ENCODE results near the gene SFXN2. TPM values are rescaled to one million over a fixed set of nuclear protein-coding genes. Genes with fewer than 3 reads are reported as not detected.

SFXN2 gene
- total RNA-seq, 1 experiment from 2014 or later, result 21.2 TPM

DNA sequence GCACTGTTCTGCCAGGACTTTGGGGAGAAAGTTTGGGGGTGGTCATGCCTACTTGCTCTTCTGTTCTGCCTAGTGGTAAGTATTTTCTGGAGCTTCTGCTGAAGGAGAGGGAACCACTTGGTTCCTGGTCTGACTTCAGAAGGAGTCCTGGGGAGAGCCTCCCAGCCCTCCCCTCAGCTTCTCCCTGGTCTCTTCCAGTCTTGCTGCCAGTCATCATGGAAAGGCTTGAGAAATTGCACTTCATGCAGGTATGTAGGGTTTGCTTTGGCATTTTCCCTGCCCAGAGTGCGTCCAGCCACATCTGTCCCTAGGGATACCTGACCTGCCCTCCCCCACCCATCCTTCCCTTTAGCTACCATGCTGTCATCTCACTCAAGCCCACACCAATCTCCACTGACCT is 18.2 kb downstream of the SFXN2 start:
- Mint-ChIP-seq H3K4me3 (no peak overlapping the region), H3K27me3 (ENCODE audit: low read depth) (no peaks in the 10 kb centered on the region), H3K9me3 (no peaks in the 10 kb centered on the region), H3K36me3 (peaks cover 52% of the 10 kb centered on the region), H3K27ac (no peak overlapping the region), H3K4me1 (peaks cover 15% of the 10 kb centered on the region)
- ATAC-seq, result no peak
- TF ChIP-seq, protein P1, sequence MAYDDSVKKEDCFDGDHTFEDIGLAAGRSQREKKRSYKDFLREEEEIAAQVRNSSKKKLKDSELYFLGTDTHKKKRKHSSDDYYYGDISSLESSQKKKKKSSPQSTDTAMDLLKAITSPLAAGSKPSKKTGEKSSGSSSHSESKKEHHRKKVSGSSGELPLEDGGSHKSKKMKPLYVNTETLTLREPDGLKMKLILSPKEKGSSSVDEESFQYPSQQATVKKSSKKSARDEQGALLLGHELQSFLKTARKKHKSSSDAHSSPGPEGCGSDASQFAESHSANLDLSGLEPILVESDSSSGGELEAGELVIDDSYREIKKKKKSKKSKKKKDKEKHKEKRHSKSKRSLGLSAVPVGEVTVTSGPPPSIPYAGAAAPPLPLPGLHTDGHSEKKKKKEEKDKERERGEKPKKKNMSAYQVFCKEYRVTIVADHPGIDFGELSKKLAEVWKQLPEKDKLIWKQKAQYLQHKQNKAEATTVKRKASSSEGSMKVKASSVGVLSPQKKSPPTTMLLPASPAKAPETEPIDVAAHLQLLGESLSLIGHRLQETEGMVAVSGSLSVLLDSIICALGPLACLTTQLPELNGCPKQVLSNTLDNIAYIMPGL (CRISPR knock-in tag; IDR thresholded peaks at IDR 0.05), result no peak
- TF ChIP-seq GRHL2 (CRISPR knock-in tag; IDR thresholded peaks at IDR 0.05; ENCODE audit: insufficient replicate concordance, severe bottlenecking), result no peak
- no peak for TF ChIP-seq FOXJ3 (CRISPR knock-in tag; IDR thresholded peaks at IDR 0.05; ENCODE audit: borderline replicate concordance)
- TF ChIP-seq, protein P2, sequence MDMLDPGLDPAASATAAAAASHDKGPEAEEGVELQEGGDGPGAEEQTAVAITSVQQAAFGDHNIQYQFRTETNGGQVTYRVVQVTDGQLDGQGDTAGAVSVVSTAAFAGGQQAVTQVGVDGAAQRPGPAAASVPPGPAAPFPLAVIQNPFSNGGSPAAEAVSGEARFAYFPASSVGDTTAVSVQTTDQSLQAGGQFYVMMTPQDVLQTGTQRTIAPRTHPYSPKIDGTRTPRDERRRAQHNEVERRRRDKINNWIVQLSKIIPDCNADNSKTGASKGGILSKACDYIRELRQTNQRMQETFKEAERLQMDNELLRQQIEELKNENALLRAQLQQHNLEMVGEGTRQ (CRISPR knock-in tag; IDR thresholded peaks at IDR 0.05), result no peak
- no peak for TF ChIP-seq SMAD3 (CRISPR knock-in tag; IDR thresholded peaks at IDR 0.05; ENCODE audit: borderline replicate concordance)
- no peak for DNase-seq (ENCODE audit: low spot score)
- ChIA-PET POLR2A (no interaction called here), CTCF (no interaction called here)

DNA sequence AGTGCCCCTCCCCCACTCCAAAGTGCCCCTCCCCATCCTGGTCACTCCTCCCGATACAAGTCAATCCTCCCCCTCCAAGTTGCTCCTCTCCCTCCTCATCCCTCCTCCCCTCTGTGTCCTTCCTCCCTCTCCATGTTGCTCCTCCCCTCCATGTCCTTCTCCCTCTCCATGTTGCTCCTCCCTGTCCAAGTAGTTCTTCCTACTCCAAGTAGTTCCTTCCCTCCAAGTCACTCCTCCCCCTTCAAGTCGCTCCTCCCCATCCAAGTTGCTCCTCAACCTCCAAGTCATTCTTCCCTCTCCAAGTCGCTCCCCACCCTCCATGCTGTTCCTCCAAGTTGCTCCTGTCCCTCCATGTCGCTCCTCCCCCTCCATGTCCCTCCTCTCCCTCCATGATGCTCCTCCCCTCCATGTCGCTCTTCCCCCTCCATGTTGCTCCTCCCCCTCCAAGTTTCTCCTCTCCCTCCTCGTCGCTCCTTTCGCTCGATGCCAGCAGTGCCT is 20.7 kb downstream of the SFXN2 start:
- ChIA-PET POLR2A (no interaction called here), CTCF (interaction anchor here (0.6 kb wide), 1 partner anchor 166 kb away, joined by 4 read pairs; no protein-coding TSS in a partner anchor)
- peaks cover 47% of the 10 kb centered on the region for H3K36me3 Mint-ChIP-seq

DNA sequence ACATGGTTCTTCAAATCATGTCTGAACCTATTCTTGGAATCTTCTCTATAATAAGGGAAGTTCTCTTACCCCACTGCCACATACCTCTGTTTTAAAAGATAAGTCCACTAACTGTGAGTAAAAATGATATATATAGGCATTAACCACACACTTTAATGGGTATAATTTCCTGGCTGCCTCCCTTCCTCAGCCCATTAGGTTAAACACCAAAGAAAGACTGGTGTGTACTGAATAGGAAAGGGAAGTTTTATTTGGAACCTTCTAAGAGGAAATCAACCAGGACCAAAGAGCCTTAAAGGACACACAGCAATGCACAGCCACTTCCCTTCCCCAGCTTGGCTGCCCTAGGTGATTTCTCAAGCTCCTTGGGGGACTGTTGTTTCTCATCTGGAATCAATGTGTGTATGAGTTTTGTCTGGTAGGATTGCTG is 24.3 kb downstream of the SFXN2 start:
- H3K4me3 Mint-ChIP-seq, result no peak overlapping the region
- H3K4me1 Mint-ChIP-seq, result peaks cover 43% of the 10 kb centered on the region
- H3K9me3 Mint-ChIP-seq, result no peaks in the 10 kb centered on the region
- DNase-seq (ENCODE audit: low spot score) (no peak), ATAC-seq (no peak)
- peak overlapping the region; percentile 86 for H3K27ac Mint-ChIP-seq
- TF ChIP-seq, protein P3, sequence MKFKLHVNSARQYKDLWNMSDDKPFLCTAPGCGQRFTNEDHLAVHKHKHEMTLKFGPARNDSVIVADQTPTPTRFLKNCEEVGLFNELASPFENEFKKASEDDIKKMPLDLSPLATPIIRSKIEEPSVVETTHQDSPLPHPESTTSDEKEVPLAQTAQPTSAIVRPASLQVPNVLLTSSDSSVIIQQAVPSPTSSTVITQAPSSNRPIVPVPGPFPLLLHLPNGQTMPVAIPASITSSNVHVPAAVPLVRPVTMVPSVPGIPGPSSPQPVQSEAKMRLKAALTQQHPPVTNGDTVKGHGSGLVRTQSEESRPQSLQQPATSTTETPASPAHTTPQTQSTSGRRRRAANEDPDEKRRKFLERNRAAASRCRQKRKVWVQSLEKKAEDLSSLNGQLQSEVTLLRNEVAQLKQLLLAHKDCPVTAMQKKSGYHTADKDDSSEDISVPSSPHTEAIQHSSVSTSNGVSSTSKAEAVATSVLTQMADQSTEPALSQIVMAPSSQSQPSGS (CRISPR knock-in tag; IDR thresholded peaks at IDR 0.05; ENCODE audit: borderline replicate concordance, low read depth), result no peak
- TF ChIP-seq SP1 (CRISPR knock-in tag; conservative IDR thresholded peaks at IDR 0.05) (no peak), ZNF423 (CRISPR knock-in tag; IDR thresholded peaks at IDR 0.05) (no peak), NFATC4 (CRISPR knock-in tag; IDR thresholded peaks at IDR 0.05) (no peak), CREM (CRISPR knock-in tag; IDR thresholded peaks at IDR 0.05) (no peak), TCF7 (CRISPR knock-in tag; IDR thresholded peaks at IDR 0.05; ENCODE audit: low read depth) (no peak), MYBL2 (CRISPR knock-in tag; IDR thresholded peaks at IDR 0.05) (no peak), GABPB1 (CRISPR knock-in tag; IDR thresholded peaks at IDR 0.05) (no peak), OVOL2 (CRISPR knock-in tag; IDR thresholded peaks at IDR 0.05; ENCODE audit: borderline replicate concordance) (no peak), NFE2L1 (CRISPR knock-in tag; IDR thresholded peaks at IDR 0.05) (no peak)
- TF ChIP-seq, protein P4, sequence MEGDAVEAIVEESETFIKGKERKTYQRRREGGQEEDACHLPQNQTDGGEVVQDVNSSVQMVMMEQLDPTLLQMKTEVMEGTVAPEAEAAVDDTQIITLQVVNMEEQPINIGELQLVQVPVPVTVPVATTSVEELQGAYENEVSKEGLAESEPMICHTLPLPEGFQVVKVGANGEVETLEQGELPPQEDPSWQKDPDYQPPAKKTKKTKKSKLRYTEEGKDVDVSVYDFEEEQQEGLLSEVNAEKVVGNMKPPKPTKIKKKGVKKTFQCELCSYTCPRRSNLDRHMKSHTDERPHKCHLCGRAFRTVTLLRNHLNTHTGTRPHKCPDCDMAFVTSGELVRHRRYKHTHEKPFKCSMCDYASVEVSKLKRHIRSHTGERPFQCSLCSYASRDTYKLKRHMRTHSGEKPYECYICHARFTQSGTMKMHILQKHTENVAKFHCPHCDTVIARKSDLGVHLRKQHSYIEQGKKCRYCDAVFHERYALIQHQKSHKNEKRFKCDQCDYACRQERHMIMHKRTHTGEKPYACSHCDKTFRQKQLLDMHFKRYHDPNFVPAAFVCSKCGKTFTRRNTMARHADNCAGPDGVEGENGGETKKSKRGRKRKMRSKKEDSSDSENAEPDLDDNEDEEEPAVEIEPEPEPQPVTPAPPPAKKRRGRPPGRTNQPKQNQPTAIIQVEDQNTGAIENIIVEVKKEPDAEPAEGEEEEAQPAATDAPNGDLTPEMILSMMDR (IDR thresholded peaks at IDR 0.05), result no peak
- TF ChIP-seq, protein P5, sequence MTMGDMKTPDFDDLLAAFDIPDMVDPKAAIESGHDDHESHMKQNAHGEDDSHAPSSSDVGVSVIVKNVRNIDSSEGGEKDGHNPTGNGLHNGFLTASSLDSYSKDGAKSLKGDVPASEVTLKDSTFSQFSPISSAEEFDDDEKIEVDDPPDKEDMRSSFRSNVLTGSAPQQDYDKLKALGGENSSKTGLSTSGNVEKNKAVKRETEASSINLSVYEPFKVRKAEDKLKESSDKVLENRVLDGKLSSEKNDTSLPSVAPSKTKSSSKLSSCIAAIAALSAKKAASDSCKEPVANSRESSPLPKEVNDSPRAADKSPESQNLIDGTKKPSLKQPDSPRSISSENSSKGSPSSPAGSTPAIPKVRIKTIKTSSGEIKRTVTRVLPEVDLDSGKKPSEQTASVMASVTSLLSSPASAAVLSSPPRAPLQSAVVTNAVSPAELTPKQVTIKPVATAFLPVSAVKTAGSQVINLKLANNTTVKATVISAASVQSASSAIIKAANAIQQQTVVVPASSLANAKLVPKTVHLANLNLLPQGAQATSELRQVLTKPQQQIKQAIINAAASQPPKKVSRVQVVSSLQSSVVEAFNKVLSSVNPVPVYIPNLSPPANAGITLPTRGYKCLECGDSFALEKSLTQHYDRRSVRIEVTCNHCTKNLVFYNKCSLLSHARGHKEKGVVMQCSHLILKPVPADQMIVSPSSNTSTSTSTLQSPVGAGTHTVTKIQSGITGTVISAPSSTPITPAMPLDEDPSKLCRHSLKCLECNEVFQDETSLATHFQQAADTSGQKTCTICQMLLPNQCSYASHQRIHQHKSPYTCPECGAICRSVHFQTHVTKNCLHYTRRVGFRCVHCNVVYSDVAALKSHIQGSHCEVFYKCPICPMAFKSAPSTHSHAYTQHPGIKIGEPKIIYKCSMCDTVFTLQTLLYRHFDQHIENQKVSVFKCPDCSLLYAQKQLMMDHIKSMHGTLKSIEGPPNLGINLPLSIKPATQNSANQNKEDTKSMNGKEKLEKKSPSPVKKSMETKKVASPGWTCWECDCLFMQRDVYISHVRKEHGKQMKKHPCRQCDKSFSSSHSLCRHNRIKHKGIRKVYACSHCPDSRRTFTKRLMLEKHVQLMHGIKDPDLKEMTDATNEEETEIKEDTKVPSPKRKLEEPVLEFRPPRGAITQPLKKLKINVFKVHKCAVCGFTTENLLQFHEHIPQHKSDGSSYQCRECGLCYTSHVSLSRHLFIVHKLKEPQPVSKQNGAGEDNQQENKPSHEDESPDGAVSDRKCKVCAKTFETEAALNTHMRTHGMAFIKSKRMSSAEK (CRISPR knock-in tag; IDR thresholded peaks at IDR 0.05; ENCODE audit: borderline replicate concordance), result no peak
- TF ChIP-seq, protein P6, sequence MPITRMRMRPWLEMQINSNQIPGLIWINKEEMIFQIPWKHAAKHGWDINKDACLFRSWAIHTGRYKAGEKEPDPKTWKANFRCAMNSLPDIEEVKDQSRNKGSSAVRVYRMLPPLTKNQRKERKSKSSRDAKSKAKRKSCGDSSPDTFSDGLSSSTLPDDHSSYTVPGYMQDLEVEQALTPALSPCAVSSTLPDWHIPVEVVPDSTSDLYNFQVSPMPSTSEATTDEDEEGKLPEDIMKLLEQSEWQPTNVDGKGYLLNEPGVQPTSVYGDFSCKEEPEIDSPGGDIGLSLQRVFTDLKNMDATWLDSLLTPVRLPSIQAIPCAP (CRISPR knock-in tag; IDR thresholded peaks at IDR 0.05), result no peak
- TF ChIP-seq, protein P7, sequence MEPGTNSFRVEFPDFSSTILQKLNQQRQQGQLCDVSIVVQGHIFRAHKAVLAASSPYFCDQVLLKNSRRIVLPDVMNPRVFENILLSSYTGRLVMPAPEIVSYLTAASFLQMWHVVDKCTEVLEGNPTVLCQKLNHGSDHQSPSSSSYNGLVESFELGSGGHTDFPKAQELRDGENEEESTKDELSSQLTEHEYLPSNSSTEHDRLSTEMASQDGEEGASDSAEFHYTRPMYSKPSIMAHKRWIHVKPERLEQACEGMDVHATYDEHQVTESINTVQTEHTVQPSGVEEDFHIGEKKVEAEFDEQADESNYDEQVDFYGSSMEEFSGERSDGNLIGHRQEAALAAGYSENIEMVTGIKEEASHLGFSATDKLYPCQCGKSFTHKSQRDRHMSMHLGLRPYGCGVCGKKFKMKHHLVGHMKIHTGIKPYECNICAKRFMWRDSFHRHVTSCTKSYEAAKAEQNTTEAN (CRISPR knock-in tag; IDR thresholded peaks at IDR 0.05), result no peak
- POLR2A ChIA-PET, result no interaction called here
- CTCF ChIA-PET, result no interaction called here
- peaks cover 12% of the 10 kb centered on the region for H3K27me3 Mint-ChIP-seq (ENCODE audit: low read depth)
- H3K36me3 Mint-ChIP-seq, result peaks cover 21% of the 10 kb centered on the region

More for the DNA sequence above, 20.7 kb downstream of the SFXN2 start:
- peak overlapping the region; percentile 87 for H3K27ac Mint-ChIP-seq
- H3K4me3 Mint-ChIP-seq, result no peak overlapping the region
- TF ChIP-seq ZBTB21 (CRISPR knock-in tag; IDR thresholded peaks at IDR 0.05; ENCODE audit: borderline replicate concordance) (no peak), ZNF263 (CRISPR knock-in tag; IDR thresholded peaks at IDR 0.05; ENCODE audit: low read depth) (peak; percentile 94)
- H3K9me3 Mint-ChIP-seq, result no peaks in the 10 kb centered on the region
- ATAC-seq (peak; percentile 89), DNase-seq (ENCODE audit: low spot score) (peak; percentile 45)
- no peaks in the 10 kb centered on the region for H3K27me3 Mint-ChIP-seq (ENCODE audit: low read depth)
- peaks cover 28% of the 10 kb centered on the region for H3K4me1 Mint-ChIP-seq
